CD4-positive, alpha-beta T cell (primary cell): ENCODE measurements around the gene ZFP36L2. TPM values are rescaled to one million over a fixed set of nuclear protein-coding genes. Genes with fewer than 3 reads are reported as not detected.

Experiments used
- ATAC-seq: fragments of 200-7000 bp; cut with Tn5 transposase; one replicate; pipeline ENCODE4 v1.10.0; 2022; ENCODE audit warnings: mild to moderate bottlenecking; ENCODE audit not compliant: poor library complexity
- CTCF ChIA-PET: fragments of 350-600 bp; sonication (Branson Sonifier 250); formaldehyde crosslinking; loops from one replicate; lab custom pipeline; 2021; ENCODE audit warnings: antibody characterized with exemption, inconsistent platforms; lab: Charles Lee
- POLR2A ChIA-PET: fragments of 350-600 bp; sonication (Branson Sonifier 250); formaldehyde crosslinking; loops from one replicate; lab custom pipeline; 2021; ENCODE audit warnings: antibody characterized with exemption, inconsistent platforms; lab: Charles Lee
- DNase-seq, 14 experiments: peaks; one replicate each; pipeline ENCODE4 v3.0.0-alpha.2; 2013 to 2020; ENCODE audit warnings: mixed read lengths in 2 of 14
- H3K27ac ChIP-seq, 2 donors: one replicate each; pipeline versions ENCODE4 v1.5.1 to v1.7.0; 2013; ENCODE audit warnings: low read length in 2 of 2, low read depth in 1 of 2, mild to moderate bottlenecking in 1 of 2
- H3K27me3 ChIP-seq, 2 experiments: 1 replicate in 1 of 2; 2 replicates in 1 of 2; pipeline versions ENCODE4 v1.6.1 to v1.7.0; 2013; ENCODE audit warnings: low read length in 2 of 2, control low read depth in 1 of 2, mild to moderate bottlenecking in 1 of 2, moderate library complexity in 1 of 2; ENCODE audit not compliant: insufficient read depth in 2 of 2, control insufficient read depth in 1 of 2
- H3K36me3 ChIP-seq: one replicate; pipeline ENCODE4 v1.6.1; 2013; ENCODE audit warnings: low read length, control low read depth; ENCODE audit not compliant: insufficient read depth
- H3K4me1 ChIP-seq: one replicate; pipeline ENCODE4 v1.6.1; 2013; ENCODE audit warnings: low read length, control low read depth; ENCODE audit not compliant: insufficient read depth
- H3K4me3 ChIP-seq: one replicate; pipeline ENCODE4 v1.5.1; 2013; ENCODE audit warnings: mild to moderate bottlenecking, low read length, moderate library complexity
- H3K9me3 ChIP-seq, 2 experiments: 1 replicate in 1 of 2; 2 replicates in 1 of 2; pipeline versions ENCODE4 v1.6.1 to v1.7.0; 2013; ENCODE audit warnings: low read length in 2 of 2, mild to moderate bottlenecking in 2 of 2, control low read depth in 1 of 2, moderate library complexity in 1 of 2; ENCODE audit not compliant: control insufficient read depth in 1 of 2, insufficient read depth in 1 of 2
- H3K27ac Mint-ChIP-seq: one replicate; pipeline ENCODE4 v1.8.0; 2020; ENCODE audit warnings: mixed read lengths
- H3K27me3 Mint-ChIP-seq: one replicate; pipeline ENCODE4 v1.8.0; 2021; ENCODE audit warnings: mixed read lengths
- H3K36me3 Mint-ChIP-seq: one replicate; pipeline ENCODE4 v1.8.0; 2021; ENCODE audit warnings: low read depth, mixed read lengths
- H3K4me1 Mint-ChIP-seq: one replicate; pipeline ENCODE4 v1.8.0; 2021; ENCODE audit warnings: low read depth, mixed read lengths
- H3K4me3 Mint-ChIP-seq: one replicate; pipeline ENCODE4 v1.8.0; 2020; ENCODE audit warnings: mild to moderate bottlenecking, mixed read lengths
- H3K9me3 Mint-ChIP-seq: one replicate; pipeline ENCODE4 v1.8.0; 2020; ENCODE audit warnings: mixed read lengths
- intact Hi-C, 2 experiments: fragments of 100-400 bp; cut with DNase I in 1 of 2; cut with micrococcal nuclease in 1 of 2; formaldehyde crosslinking; loops; one replicate each; pipeline versions ENCODE4 v1.15.1 to v1.9.0; 2023 to 2025; cut with DNase I, micrococcal nuclease
- total RNA-seq, 174 experiments: library from RNA in 2 of 174; stranded (reverse) in 2 of 174; gene quantifications; one replicate each; pipeline ENCODE4 v1.2.3 and lab custom pipeline; 2021 to 2026
- TF ChIP-seq, protein P1 (sequence below): fragments of 200-600 bp; IDR thresholded peaks from one replicate; pipeline ENCODE4 v1.8.0; 2022; ENCODE audit warnings: antibody characterized with exemption, mild to moderate bottlenecking

ZFP36L2 gene
- total RNA-seq, 2 experiments from 2014 or later, result 1,602 to 1,631 TPM

- no peak overlapping the region for H3K27ac ChIP-seq
- Mint-ChIP-seq H3K27me3 (no peaks in the 10 kb centered on the region), H3K36me3 (peaks cover 74% of the 10 kb centered on the region), H3K4me1 (no peaks in the 10 kb centered on the region), H3K27ac (no peak overlapping the region), H3K4me3 (no peak overlapping the region), H3K9me3 (no peaks in the 10 kb centered on the region)
- no peak overlapping the region for H3K4me3 ChIP-seq
- TF ChIP-seq, protein P1, sequence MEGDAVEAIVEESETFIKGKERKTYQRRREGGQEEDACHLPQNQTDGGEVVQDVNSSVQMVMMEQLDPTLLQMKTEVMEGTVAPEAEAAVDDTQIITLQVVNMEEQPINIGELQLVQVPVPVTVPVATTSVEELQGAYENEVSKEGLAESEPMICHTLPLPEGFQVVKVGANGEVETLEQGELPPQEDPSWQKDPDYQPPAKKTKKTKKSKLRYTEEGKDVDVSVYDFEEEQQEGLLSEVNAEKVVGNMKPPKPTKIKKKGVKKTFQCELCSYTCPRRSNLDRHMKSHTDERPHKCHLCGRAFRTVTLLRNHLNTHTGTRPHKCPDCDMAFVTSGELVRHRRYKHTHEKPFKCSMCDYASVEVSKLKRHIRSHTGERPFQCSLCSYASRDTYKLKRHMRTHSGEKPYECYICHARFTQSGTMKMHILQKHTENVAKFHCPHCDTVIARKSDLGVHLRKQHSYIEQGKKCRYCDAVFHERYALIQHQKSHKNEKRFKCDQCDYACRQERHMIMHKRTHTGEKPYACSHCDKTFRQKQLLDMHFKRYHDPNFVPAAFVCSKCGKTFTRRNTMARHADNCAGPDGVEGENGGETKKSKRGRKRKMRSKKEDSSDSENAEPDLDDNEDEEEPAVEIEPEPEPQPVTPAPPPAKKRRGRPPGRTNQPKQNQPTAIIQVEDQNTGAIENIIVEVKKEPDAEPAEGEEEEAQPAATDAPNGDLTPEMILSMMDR, result no peak
- CTCF ChIA-PET, result no interaction called here
- H3K36me3 ChIP-seq, result peaks cover 27% of the 10 kb centered on the region
- no peaks in the 10 kb centered on the region for H3K27me3 ChIP-seq
- no peaks in the 10 kb centered on the region for H3K4me1 ChIP-seq
- POLR2A ChIA-PET, result no interaction called here
- no peak for ATAC-seq
- DNase-seq, result no peak
- intact Hi-C loops, result no loop called here
- no peaks in the 10 kb centered on the region for H3K9me3 ChIP-seq
Observed at GRCh38 chr2:43273529-43273928, 47.1 kb upstream of the ZFP36L2 start.

DNA sequence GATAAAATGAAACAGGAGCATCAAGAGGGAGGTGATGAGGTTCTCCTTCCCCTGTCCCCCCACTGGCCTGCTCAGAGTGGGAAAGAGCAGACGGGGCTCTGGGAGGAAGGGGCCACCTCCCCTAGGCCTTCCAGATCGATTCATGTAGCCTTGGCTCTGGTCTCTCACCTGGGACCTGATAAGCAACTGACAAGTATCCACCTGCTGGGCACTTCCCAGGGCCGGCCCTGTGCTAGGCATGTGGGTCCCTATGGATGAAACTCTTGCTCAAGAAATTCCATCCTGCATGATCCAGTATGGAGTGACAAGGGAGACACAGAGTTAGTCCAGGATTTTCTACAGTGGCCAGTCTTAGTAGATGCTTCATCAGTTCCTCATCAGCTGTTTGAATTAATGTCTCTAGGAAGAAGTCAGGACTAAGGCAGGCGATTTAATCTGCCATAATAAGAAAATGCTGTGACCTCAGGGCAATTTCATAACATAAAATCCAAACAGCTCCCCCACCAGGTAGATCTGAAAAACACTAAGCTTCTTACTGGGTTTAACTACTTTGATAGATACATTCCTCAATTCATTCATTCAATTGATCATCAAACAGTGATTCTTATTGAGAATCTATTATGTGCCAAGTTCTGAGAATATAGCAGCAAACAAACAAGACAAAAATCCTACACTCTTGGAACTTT is 44.7 kb upstream of the ZFP36L2 start:
- no peaks in the 10 kb centered on the region for H3K4me1 Mint-ChIP-seq
- TF ChIP-seq, protein P1, result no peak
- intact Hi-C loops, result no loop called here
- H3K4me3 ChIP-seq, result no peak overlapping the region
- ChIA-PET CTCF (interaction anchor here (0.6 kb wide), 1 partner anchor 1397 kb away, joined by 3 read pairs; no protein-coding TSS in a partner anchor), POLR2A (no interaction called here)
- H3K27me3 ChIP-seq, result no peaks in the 10 kb centered on the region
- H3K4me3 Mint-ChIP-seq, result no peak overlapping the region
- peaks cover 71% of the 10 kb centered on the region for H3K36me3 Mint-ChIP-seq
- no peaks in the 10 kb centered on the region for H3K9me3 ChIP-seq
- ATAC-seq, result no peak
- no peaks in the 10 kb centered on the region for H3K9me3 Mint-ChIP-seq
- no peak overlapping the region for H3K27ac ChIP-seq
- peaks cover 29% of the 10 kb centered on the region for H3K36me3 ChIP-seq
- no peak overlapping the region for H3K27ac Mint-ChIP-seq
- no peaks in the 10 kb centered on the region for H3K27me3 Mint-ChIP-seq
- no peak for DNase-seq
- H3K4me1 ChIP-seq, result no peaks in the 10 kb centered on the region

GRCh38 chr2:43270461-43270860 is 44.1 kb upstream of the ZFP36L2 start:
- ChIA-PET CTCF (no interaction called here), POLR2A (no interaction called here)
- H3K36me3 Mint-ChIP-seq, result peaks cover 67% of the 10 kb centered on the region

More at GRCh38 chr2:43270461-43270860, 44.1 kb upstream of the ZFP36L2 start:
- Mint-ChIP-seq H3K27me3 (no peaks in the 10 kb centered on the region), H3K27ac (no peak overlapping the region), H3K4me3 (no peak overlapping the region), H3K4me1 (no peaks in the 10 kb centered on the region), H3K9me3 (no peaks in the 10 kb centered on the region)
- ATAC-seq, result no peak
- H3K4me3 ChIP-seq, result no peak overlapping the region
- no peak for DNase-seq
- H3K9me3 ChIP-seq, result no peaks in the 10 kb centered on the region
- TF ChIP-seq, protein P1, result no peak
- no peaks in the 10 kb centered on the region for H3K4me1 ChIP-seq
- intact Hi-C loops, result no loop called here
- H3K27me3 ChIP-seq, result no peaks in the 10 kb centered on the region
- peaks cover 30% of the 10 kb centered on the region for H3K36me3 ChIP-seq
- H3K27ac ChIP-seq, result no peak overlapping the region
